Neural progenitor cell (in vitro differentiated cells): Measurements from ENCODE around the gene CNTNAP4.

Experiments
- EZH2 ChIP-seq: fragments of 200-600 bp; sonication (generic); IDR thresholded peaks from 2 replicates; pipeline ENCODE4 v1.6.1; 2017; ENCODE audit warnings: antibody characterized with exemption, mild to moderate bottlenecking, moderate library complexity
- EZH2phosphoT487 ChIP-seq: fragments of 200-600 bp; sonication (generic); IDR thresholded peaks from 2 replicates; pipeline ENCODE4 v1.6.1; 2017; ENCODE audit warnings: antibody characterized with exemption
- TF ChIP-seq, protein P1 (sequence below): fragments of 200-600 bp; sonication (generic); IDR thresholded peaks from 2 replicates; pipeline ENCODE4 v1.5.1; 2017; ENCODE audit warnings: antibody characterized with exemption, mild to moderate bottlenecking

- TF ChIP-seq EZH2 (no peak), EZH2phosphoT487 (no peak)
- TF ChIP-seq, protein P1, sequence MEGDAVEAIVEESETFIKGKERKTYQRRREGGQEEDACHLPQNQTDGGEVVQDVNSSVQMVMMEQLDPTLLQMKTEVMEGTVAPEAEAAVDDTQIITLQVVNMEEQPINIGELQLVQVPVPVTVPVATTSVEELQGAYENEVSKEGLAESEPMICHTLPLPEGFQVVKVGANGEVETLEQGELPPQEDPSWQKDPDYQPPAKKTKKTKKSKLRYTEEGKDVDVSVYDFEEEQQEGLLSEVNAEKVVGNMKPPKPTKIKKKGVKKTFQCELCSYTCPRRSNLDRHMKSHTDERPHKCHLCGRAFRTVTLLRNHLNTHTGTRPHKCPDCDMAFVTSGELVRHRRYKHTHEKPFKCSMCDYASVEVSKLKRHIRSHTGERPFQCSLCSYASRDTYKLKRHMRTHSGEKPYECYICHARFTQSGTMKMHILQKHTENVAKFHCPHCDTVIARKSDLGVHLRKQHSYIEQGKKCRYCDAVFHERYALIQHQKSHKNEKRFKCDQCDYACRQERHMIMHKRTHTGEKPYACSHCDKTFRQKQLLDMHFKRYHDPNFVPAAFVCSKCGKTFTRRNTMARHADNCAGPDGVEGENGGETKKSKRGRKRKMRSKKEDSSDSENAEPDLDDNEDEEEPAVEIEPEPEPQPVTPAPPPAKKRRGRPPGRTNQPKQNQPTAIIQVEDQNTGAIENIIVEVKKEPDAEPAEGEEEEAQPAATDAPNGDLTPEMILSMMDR = no peak
Measured at GRCh38 chr16:76455257-76455656, 178.1 kb downstream of the CNTNAP4 start.
